BE2C (cell line): ENCODE results near the gene DNAH3.

ENCODE experiments used
- DNase-seq: peaks from one replicate; pipeline ENCODE4 v3.0.0-alpha.2; 2020
- H3K27me3 ChIP-seq: fragments of 250-450 bp; sonication (Bioruptor Pico); 2 replicates; pipeline ENCODE4 v1.5.1; 2020; ENCODE audit warnings: mild to moderate bottlenecking
- H3K36me3 ChIP-seq: fragments of 250-450 bp; sonication (Bioruptor Pico); 2 replicates; pipeline ENCODE4 v1.5.1; 2020; ENCODE audit warnings: mild to moderate bottlenecking
- H3K4me1 ChIP-seq: fragments of 250-450 bp; sonication (Bioruptor Pico); 2 replicates; pipeline ENCODE4 v1.5.1; 2020
- H3K4me3 ChIP-seq: 2 replicates; pipeline ENCODE4 v1.5.1; 2011; ENCODE audit warnings: low read depth, low read length
- H3K9me3 ChIP-seq: fragments of 250-450 bp; sonication (Bioruptor Pico); 2 replicates; pipeline ENCODE4 v1.5.1; 2020
- CTCF ChIP-seq: IDR thresholded peaks from 2 replicates; pipeline ENCODE4 v1.5.1; 2012; ENCODE audit warnings: mild to moderate bottlenecking, low read depth, low read length

The DNAH3 gene

GRCh38 chr16:20906341-20907255 lies 244.0 kb downstream of the DNAH3 start:
- Histone ChIP-seq H3K36me3 (no peaks in the 10 kb centered on the region), H3K4me1 (no peaks in the 10 kb centered on the region; the same call in 1 of the 2 replicates), H3K4me3 (no peak overlapping the region), H3K27me3 (no peaks in the 10 kb centered on the region), H3K9me3 (no peaks in the 10 kb centered on the region)
- DNase-seq, result no peak
- no peak for TF ChIP-seq CTCF

GRCh38 chr16:20905576-20905975 lies 245.1 kb downstream of the DNAH3 start:
- DNase-seq, result no peak
- H3K4me1 ChIP-seq, result no peaks in the 10 kb centered on the region; the same call in 1 of the 2 replicates

GRCh38 chr16:20904507-20905081 lies 246.1 kb downstream of the DNAH3 start:
- no peaks in the 10 kb centered on the region; the same call in 1 of the 2 replicates for H3K4me1 ChIP-seq
- no peak for DNase-seq

More at GRCh38 chr16:20905576-20905975, 245.1 kb downstream of the DNAH3 start:
- Histone ChIP-seq H3K27me3 (no peaks in the 10 kb centered on the region), H3K36me3 (no peaks in the 10 kb centered on the region), H3K4me3 (no peak overlapping the region), H3K9me3 (no peaks in the 10 kb centered on the region)
- TF ChIP-seq CTCF, result no peak

GRCh38 chr16:20903899-20904506 lies 246.6 kb downstream of the DNAH3 start:
- Histone ChIP-seq H3K9me3 (no peaks in the 10 kb centered on the region), H3K27me3 (no peaks in the 10 kb centered on the region), H3K36me3 (no peaks in the 10 kb centered on the region), H3K4me3 (no peak overlapping the region), H3K4me1 (no peaks in the 10 kb centered on the region; the same call in 1 of the 2 replicates)
- TF ChIP-seq CTCF, result no peak
- DNase-seq, result no peak

More at GRCh38 chr16:20904507-20905081, 246.1 kb downstream of the DNAH3 start:
- no peaks in the 10 kb centered on the region for H3K9me3 ChIP-seq
- TF ChIP-seq CTCF, result no peak
- H3K36me3 ChIP-seq, result no peaks in the 10 kb centered on the region
- no peaks in the 10 kb centered on the region for H3K27me3 ChIP-seq
- no peak overlapping the region for H3K4me3 ChIP-seq

- H3K27me3 ChIP-seq, result no peaks in the 10 kb centered on the region
- H3K36me3 ChIP-seq, result no peaks in the 10 kb centered on the region
- no peak for DNase-seq
- no peaks in the 10 kb centered on the region; the same call in 1 of the 2 replicates for H3K4me1 ChIP-seq
- H3K9me3 ChIP-seq, result no peaks in the 10 kb centered on the region
- TF ChIP-seq CTCF, result no peak
- H3K4me3 ChIP-seq, result no peak overlapping the region
Observed at GRCh38 chr16:20903116-20903898, 247.3 kb downstream of the DNAH3 start.
